ENCODE data around the gene CENPH. TPM values are rescaled to one million over a fixed set of nuclear protein-coding genes. Genes with fewer than 3 reads are reported as not detected.
"Not testable (repeated sequence)": the region's sequence is repeated elsewhere in the genome, so short reads cannot be mapped to it uniquely, and the experiment has no call there.

Gene CENPH
- total RNA-seq, 1 experiment from 2014 or later: 64.9 TPM

- Histone ChIP-seq H3K36me3 (peaks cover 7% of the 10 kb centered on the region), H3K4me1 (replicated peaks) (peaks cover 8% of the 10 kb centered on the region; the same call in 1 of the 2 replicates), H3K4me3 (peak overlapping the region; percentile 88), H3K9me3 (replicated peaks) (no peaks in the 10 kb centered on the region), H3K27ac (peak overlapping the region; percentile 57), H3K27me3 (replicated peaks) (no peaks in the 10 kb centered on the region)
- peak; percentile 92 to 96 for DNase-seq (ENCODE audit: low read depth in 1 of 2, low spot score in 2 of 2)
Measured at GRCh38 chr5:69217548-69218526, 28.5 kb downstream of the CENPH start.

GRCh38 chr5:69219939-69220338 lies 30.6 kb downstream of the CENPH start:
- no peak for DNase-seq (ENCODE audit: low read depth in 1 of 2, low spot score in 2 of 2)
- H3K36me3 ChIP-seq: peaks cover 12% of the 10 kb centered on the region
- H3K9me3 ChIP-seq (replicated peaks): no peaks in the 10 kb centered on the region

GRCh38 chr5:69220371-69220770 lies 31.0 kb downstream of the CENPH start:
- DNase-seq (ENCODE audit: low read depth in 1 of 2, low spot score in 2 of 2); H3K27ac ChIP-seq; H3K4me3 ChIP-seq; H3K4me1 ChIP-seq (replicated peaks); H3K27me3 ChIP-seq (replicated peaks); H3K9me3 ChIP-seq (replicated peaks): not testable (repeated sequence)
- peaks cover 12% of the 10 kb centered on the region for H3K36me3 ChIP-seq

More at GRCh38 chr5:69219939-69220338, 30.6 kb downstream of the CENPH start:
- no peaks in the 10 kb centered on the region for H3K27me3 ChIP-seq (replicated peaks)
- H3K4me1 ChIP-seq (replicated peaks): 0 out of 2 replicates have a peak, but pooled peaks cover 4% of the 10 kb centered on the region
- H3K27ac ChIP-seq: no peak overlapping the region
- no peak overlapping the region for H3K4me3 ChIP-seq

- not testable (repeated sequence) for H3K4me3 ChIP-seq; DNase-seq (ENCODE audit: low read depth in 1 of 2, low spot score in 2 of 2); H3K9me3 ChIP-seq (replicated peaks); H3K27me3 ChIP-seq (replicated peaks); H3K27ac ChIP-seq; H3K4me1 ChIP-seq (replicated peaks)
- H3K36me3 ChIP-seq: peaks cover 12% of the 10 kb centered on the region
Measured at GRCh38 chr5:69220833-69221232, 31.4 kb downstream of the CENPH start.

GRCh38 chr5:69224520-69224919 lies 35.1 kb downstream of the CENPH start:
- no peak overlapping the region for H3K27ac ChIP-seq
- H3K9me3 ChIP-seq (replicated peaks): no peaks in the 10 kb centered on the region
- H3K4me1 ChIP-seq (replicated peaks): no peaks in the 10 kb centered on the region

GRCh38 chr5:69225860-69226259 lies 36.5 kb downstream of the CENPH start:
- no peaks in the 10 kb centered on the region for H3K9me3 ChIP-seq (replicated peaks)
- no peak overlapping the region for H3K4me3 ChIP-seq
- H3K4me1 ChIP-seq (replicated peaks): no peaks in the 10 kb centered on the region
- H3K27me3 ChIP-seq (replicated peaks): no peaks in the 10 kb centered on the region
- H3K27ac ChIP-seq: no peak overlapping the region
- peaks cover 31% of the 10 kb centered on the region for H3K36me3 ChIP-seq
- DNase-seq (ENCODE audit: low read depth in 1 of 2, low spot score in 2 of 2): no peak

More at GRCh38 chr5:69224520-69224919, 35.1 kb downstream of the CENPH start:
- H3K36me3 ChIP-seq: peaks cover 23% of the 10 kb centered on the region
- H3K27me3 ChIP-seq (replicated peaks): no peaks in the 10 kb centered on the region
- no peak overlapping the region for H3K4me3 ChIP-seq
- DNase-seq (ENCODE audit: low read depth in 1 of 2, low spot score in 2 of 2): no peak

GRCh38 chr5:69230181-69230580 lies 40.8 kb downstream of the CENPH start:
- Histone ChIP-seq H3K27me3 (replicated peaks) (no peaks in the 10 kb centered on the region), H3K36me3 (peaks cover 30% of the 10 kb centered on the region), H3K4me1 (replicated peaks) (peaks cover 5% of the 10 kb centered on the region), H3K9me3 (replicated peaks) (no peaks in the 10 kb centered on the region), H3K27ac (no peak overlapping the region), H3K4me3 (no peak overlapping the region)
- no peak for DNase-seq (ENCODE audit: low read depth in 1 of 2, low spot score in 2 of 2)

- Histone ChIP-seq H3K9me3 (replicated peaks) (no peaks in the 10 kb centered on the region), H3K27me3 (replicated peaks) (no peaks in the 10 kb centered on the region), H3K36me3 (peaks cover 37% of the 10 kb centered on the region), H3K27ac (no peak overlapping the region), H3K4me3 (no peak overlapping the region), H3K4me1 (replicated peaks) (peaks cover 11% of the 10 kb centered on the region)
- DNase-seq (ENCODE audit: low read depth in 1 of 2, low spot score in 2 of 2): no peak
Measured at GRCh38 chr5:69231281-69231680, 41.9 kb downstream of the CENPH start.

- Histone ChIP-seq H3K4me3 (no peak overlapping the region), H3K9me3 (replicated peaks) (no peaks in the 10 kb centered on the region), H3K4me1 (replicated peaks) (peaks cover 11% of the 10 kb centered on the region), H3K27ac (no peak overlapping the region), H3K36me3 (peaks cover 37% of the 10 kb centered on the region), H3K27me3 (replicated peaks) (no peaks in the 10 kb centered on the region)
- DNase-seq (ENCODE audit: low read depth in 1 of 2, low spot score in 2 of 2): no peak
Measured at GRCh38 chr5:69231851-69232250, 42.5 kb downstream of the CENPH start.

- peak within 1 kb of the TSS; percentile 23 for H3K27ac ChIP-seq
- peak; percentile 90 to 91 for DNase-seq (ENCODE audit: low read depth in 1 of 2, low spot score in 2 of 2)
Measured at GRCh38 chr5:69234457-69235268, 45.3 kb downstream of the CENPH start, which contains the start of gene CDK7. TSS of gene CDK7 (plus strand) at chr5:69234886. CDS start at chr5:69234976, 90 bp downstream.

GRCh38 chr5:69236733-69237132 lies 47.4 kb downstream of the CENPH start:
- not testable (repeated sequence) for H3K27ac ChIP-seq; H3K9me3 ChIP-seq (replicated peaks); H3K27me3 ChIP-seq (replicated peaks); H3K4me3 ChIP-seq; DNase-seq (ENCODE audit: low read depth in 1 of 2, low spot score in 2 of 2)
- Histone ChIP-seq H3K4me1 (replicated peaks) (peaks cover 42% of the 10 kb centered on the region), H3K36me3 (peaks cover 40% of the 10 kb centered on the region)

More at GRCh38 chr5:69234457-69235268, 45.3 kb downstream of the CENPH start, which contains the start of gene CDK7:
- Histone ChIP-seq H3K4me3 (peak within 1 kb of the TSS; percentile 64), H3K36me3 (peaks cover 35% of the 10 kb centered on the region), H3K9me3 (replicated peaks) (no peaks in the 10 kb centered on the region), H3K27me3 (replicated peaks) (no peaks in the 10 kb centered on the region), H3K4me1 (replicated peaks) (peaks cover 37% of the 10 kb centered on the region)

- H3K4me3 ChIP-seq: no peak overlapping the region
- H3K4me1 ChIP-seq (replicated peaks): peaks cover 42% of the 10 kb centered on the region
- no peaks in the 10 kb centered on the region for H3K9me3 ChIP-seq (replicated peaks)
- peaks cover 52% of the 10 kb centered on the region for H3K36me3 ChIP-seq
- H3K27me3 ChIP-seq (replicated peaks): no peaks in the 10 kb centered on the region
- H3K27ac ChIP-seq: peak overlapping the region; percentile 72
- no peak for DNase-seq (ENCODE audit: low read depth in 1 of 2, low spot score in 2 of 2)
Measured at GRCh38 chr5:69237877-69238276, 48.5 kb downstream of the CENPH start.

- Histone ChIP-seq H3K4me1 (replicated peaks) (peaks cover 42% of the 10 kb centered on the region), H3K9me3 (replicated peaks) (no peaks in the 10 kb centered on the region), H3K36me3 (peaks cover 58% of the 10 kb centered on the region), H3K27ac (peak overlapping the region; percentile 72), H3K27me3 (replicated peaks) (no peaks in the 10 kb centered on the region), H3K4me3 (no peak overlapping the region)
- DNase-seq (ENCODE audit: low read depth in 1 of 2, low spot score in 2 of 2): peak; percentile 69 to 83
Measured at GRCh38 chr5:69238760-69239251, 49.4 kb downstream of the CENPH start.
